Measurements from ENCODE around the gene SP100.

The SP100 gene

DNA sequence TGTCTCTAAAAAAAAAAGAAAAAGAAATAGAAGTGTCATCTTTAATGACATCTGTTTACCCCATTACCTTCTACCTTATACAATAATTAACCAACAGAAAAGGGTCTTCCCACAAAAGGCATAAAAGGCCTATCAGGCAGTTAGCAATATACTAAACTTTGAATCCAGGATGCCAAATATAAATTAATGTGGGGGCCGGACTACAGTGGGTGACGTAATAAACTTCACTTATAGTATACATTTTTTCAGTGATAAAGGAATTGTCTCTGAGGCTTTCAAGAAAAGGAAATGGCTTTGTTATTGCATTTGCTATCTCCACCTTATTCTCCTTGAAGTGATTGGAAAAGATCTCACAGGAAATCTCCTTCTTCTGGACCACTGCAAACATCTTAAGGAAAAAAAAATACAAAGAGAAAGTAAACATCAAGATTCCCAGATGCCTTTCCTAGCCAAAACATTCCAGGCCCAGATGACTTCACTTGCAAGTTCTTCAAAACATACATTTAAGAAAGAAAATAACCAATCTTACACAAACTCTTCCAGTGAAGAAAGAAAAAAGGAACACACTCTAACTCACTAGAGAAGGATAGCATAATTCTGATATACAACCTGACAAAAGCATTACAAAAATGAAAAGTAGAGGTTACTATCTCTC, 170.5 kb downstream of the SP100 start:
- no peak for DNase-seq (ENCODE audit: low read depth, low spot score)
- H3K4me3 ChIP-seq (ENCODE audit: low read length): no peak overlapping the region

GRCh38 chr2:230589025-230589424, 173.0 kb downstream of the SP100 start:
- DNase-seq (ENCODE audit: low read depth, low spot score): no peak
- no peak overlapping the region for H3K4me3 ChIP-seq (ENCODE audit: low read length)

DNA sequence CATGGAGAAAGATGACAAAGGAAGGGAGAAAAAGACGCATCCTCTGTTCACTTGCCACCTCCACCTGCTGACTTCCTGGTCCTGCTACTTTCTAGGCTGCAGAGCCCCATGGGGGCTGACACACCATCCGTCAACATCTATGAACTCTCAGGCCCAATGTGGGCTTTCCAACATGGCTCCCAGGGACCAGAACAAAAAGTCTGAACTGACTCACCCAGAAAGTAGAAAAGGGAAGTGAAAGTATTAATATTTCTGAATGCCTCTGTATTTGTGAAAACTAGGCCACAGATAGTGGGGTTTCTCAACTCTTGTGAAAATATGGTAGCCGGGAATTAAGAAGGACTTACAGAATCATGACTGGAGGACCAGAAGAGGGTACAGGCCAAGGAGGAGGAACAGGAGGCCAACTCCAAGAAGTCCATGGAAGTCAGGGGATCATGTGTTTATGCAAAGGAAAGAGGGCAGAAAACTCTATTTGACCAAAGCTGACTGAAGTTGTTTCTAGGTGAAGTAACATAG, 173.6 kb downstream of the SP100 start:
- H3K4me3 ChIP-seq (ENCODE audit: low read length): no peak overlapping the region
- no peak for DNase-seq (ENCODE audit: low read depth, low spot score)

DNA sequence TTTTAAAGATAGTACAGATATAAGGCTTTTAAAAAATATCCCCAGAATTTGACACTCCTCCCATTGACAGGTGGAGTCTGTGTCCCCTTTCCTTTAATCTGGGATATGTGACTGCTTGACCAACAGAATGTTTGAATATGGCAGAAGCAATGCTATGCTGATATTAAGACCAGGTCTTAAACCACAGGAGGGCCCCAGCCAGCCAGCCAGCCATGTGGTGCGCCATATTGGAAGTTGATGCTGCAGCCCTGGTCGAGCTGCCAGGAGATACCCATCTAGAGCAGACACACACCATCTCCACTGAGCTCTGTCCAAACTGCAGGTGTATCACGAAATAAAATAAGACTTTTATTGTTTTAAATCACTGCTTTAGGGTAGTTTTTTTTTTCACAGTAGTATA, 174.3 kb downstream of the SP100 start:
- H3K4me3 ChIP-seq (ENCODE audit: low read length): no peak overlapping the region
- no peak for DNase-seq (ENCODE audit: low read depth, low spot score)

DNA sequence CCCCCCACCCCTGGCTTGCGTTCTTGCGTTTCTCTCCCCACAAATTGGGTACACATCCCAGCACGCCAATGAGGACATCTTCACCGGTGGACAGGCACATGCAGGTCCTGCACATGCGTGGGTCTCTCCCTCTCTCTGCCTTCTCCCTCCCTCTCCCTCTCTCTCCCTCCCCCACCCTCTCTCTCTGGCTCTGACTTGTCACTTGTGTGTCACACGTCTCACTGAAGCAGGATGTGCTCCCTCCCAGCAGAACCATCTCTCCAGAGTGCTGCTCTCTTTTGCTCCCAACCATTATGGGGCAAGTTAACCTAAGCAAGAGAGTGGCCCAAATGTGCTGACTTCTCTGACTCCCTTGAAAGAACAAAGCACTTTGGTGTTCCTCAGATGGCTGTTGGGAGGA, 175.8 kb downstream of the SP100 start:
- peak; percentile 63 for DNase-seq (ENCODE audit: low read depth, low spot score)
- H3K4me3 ChIP-seq (ENCODE audit: low read length): no peak overlapping the region

DNA sequence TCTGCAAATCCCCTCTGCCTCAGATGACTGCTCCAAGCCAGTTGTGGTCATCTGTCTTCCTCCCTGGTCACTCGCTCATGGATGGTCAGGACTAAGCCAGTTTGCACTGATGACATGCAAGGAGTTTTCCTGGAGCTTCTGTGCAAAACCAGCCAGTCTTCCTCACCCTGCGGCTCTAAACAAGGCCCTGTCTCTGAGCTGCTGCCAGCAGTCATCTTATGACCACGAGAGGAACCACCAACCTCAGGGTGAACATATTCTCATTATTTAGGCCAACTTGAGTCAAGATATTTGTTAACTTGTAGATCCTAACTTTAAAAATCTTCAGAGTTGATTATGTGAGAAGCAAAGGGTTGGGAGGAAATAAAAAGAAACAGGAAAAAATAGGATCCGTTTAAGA, 176.8 kb downstream of the SP100 start:
- no peak for DNase-seq (ENCODE audit: low read depth, low spot score)
- H3K4me3 ChIP-seq (ENCODE audit: low read length): no peak overlapping the region

All from Jurkat, Clone E6-1 (cell line).